GM12878 (cell line): ENCODE results near the gene IRF9. TPM values are rescaled to one million over a fixed set of nuclear protein-coding genes. Genes with fewer than 3 reads are reported as not detected.

Experiments used
- ESRRA ChIP-seq: IDR thresholded peaks from 2 replicates; pipeline ENCODE4 v1.6.1; 2012; ENCODE audit warnings: mild to moderate bottlenecking, low read length, improper control_type of control experiment
- MTA3 ChIP-seq: IDR thresholded peaks from 2 replicates; pipeline ENCODE4 v1.6.1; 2012; ENCODE audit warnings: low read length, inconsistent platforms, borderline replicate concordance
- RCOR1 ChIP-seq: conservative IDR thresholded peaks from 2 replicates; pipeline ENCODE4 v1.6.1; 2012; ENCODE audit warnings: low read depth, low read length, improper control_type of control experiment
- RFX5 ChIP-seq: IDR thresholded peaks from 2 replicates; pipeline ENCODE4 v1.6.1; 2011; ENCODE audit warnings: low read depth, low read length, improper control_type of control experiment
- YY1 ChIP-seq: IDR thresholded peaks from 2 replicates; pipeline ENCODE4 v1.6.1; 2011; ENCODE audit warnings: low read depth, mild to moderate bottlenecking, low read length
- polyA plus RNA-seq, 11 experiments: library from polyadenylated mRNA; depleted of rRNA in 4 of 11; unstranded in 6 of 11; stranded (reverse) in 5 of 11; fragments of >200 nt; fragmentation: Nextera tagmentation in 4 of 11; fragmentation: Illumina TruSeq in 1 of 11; extraction: Ambion mirVana in 4 of 11; extraction: Trizol in 1 of 11; gene quantifications; 1 replicate in 1 of 11; 2 replicates in 10 of 11; pipeline versions ENCODE4 v1.2.1 to v1.2.3, GENCODE V29; 2011 to 2016; ENCODE audit warnings: inconsistent platforms in 2 of 11, missing spikeins in 2 of 11, low read depth in 1 of 11
- total RNA-seq, 4 experiments: library from RNA; depleted of rRNA in 3 of 4; stranded (reverse); fragments of >200 nt in 3 of 4; fragmentation: Illumina TruSeq in 1 of 4; extraction: Trizol in 1 of 4; gene quantifications; 2 replicates each; pipeline versions ENCODE4 v1.2.1 to v1.2.3, GENCODE V29; 2013 to 2021
- TF ChIP-seq, protein P1 (sequence below): IDR thresholded peaks from 2 replicates; pipeline ENCODE4 v1.6.1; 2012; ENCODE audit warnings: low read length, inconsistent platforms
- TF ChIP-seq, protein P2 (sequence below): fragments of 450-650 bp; formaldehyde crosslinking; IDR thresholded peaks from 2 replicates; pipeline ENCODE4 v1.4.0; 2020; ENCODE audit warnings: mild to moderate bottlenecking, moderate library complexity

IRF9 gene
- total and polyA plus RNA-seq, 10 of the 15 experiments (the other 5 are each of a cell fraction or from before 2014, with no cell fraction given): 47.6 to 234 (median 148) TPM

DNA sequence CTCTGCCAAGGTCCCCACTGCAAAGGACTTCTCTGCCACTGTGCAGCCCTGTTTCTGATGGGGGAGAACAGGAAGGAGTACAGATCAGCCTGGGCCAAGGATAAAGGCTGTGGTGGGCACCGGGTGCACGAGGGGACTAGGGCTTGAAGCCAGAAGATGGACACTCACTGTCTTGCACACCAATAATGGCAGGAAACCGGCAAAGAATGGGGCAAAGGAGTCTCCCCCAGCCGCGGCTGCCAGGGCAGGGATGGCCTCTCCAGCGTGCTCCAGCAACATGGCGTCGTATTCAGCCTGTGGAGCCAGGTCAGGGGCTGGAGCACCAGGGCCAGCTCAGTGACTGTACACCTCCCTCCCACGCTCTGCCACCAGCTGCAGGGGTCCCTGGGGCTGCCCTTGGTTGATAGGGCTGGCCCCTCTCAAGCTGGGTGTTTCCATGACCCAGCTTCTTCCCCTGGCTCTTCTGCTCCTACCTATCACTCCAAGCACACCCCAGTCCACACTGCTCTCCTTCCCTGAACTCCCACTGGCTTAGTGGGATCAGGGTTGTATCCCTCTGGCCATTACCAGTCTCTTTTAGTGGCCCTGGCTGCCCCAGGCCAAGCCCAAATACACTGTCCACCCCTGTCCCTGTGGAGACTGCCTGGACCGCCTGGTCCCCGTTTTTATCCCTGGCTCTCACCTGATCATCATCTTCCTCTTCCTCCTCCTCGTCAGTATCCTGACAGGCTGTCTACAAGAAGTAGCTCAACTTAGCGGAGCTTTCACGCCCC lies 21.2 kb downstream of the IRF9 start (continued):
- TF ChIP-seq MTA3 (0 out of 2 replicates have a peak, but pooled peaks have one; percentile 2), ESRRA (no peak), RFX5 (no peak), RCOR1 (no peak), YY1 (0 out of 2 replicates have a peak, but pooled peaks have one; percentile 13)
- TF ChIP-seq, protein P1, sequence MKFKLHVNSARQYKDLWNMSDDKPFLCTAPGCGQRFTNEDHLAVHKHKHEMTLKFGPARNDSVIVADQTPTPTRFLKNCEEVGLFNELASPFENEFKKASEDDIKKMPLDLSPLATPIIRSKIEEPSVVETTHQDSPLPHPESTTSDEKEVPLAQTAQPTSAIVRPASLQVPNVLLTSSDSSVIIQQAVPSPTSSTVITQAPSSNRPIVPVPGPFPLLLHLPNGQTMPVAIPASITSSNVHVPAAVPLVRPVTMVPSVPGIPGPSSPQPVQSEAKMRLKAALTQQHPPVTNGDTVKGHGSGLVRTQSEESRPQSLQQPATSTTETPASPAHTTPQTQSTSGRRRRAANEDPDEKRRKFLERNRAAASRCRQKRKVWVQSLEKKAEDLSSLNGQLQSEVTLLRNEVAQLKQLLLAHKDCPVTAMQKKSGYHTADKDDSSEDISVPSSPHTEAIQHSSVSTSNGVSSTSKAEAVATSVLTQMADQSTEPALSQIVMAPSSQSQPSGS: no peak
- TF ChIP-seq, protein P2, sequence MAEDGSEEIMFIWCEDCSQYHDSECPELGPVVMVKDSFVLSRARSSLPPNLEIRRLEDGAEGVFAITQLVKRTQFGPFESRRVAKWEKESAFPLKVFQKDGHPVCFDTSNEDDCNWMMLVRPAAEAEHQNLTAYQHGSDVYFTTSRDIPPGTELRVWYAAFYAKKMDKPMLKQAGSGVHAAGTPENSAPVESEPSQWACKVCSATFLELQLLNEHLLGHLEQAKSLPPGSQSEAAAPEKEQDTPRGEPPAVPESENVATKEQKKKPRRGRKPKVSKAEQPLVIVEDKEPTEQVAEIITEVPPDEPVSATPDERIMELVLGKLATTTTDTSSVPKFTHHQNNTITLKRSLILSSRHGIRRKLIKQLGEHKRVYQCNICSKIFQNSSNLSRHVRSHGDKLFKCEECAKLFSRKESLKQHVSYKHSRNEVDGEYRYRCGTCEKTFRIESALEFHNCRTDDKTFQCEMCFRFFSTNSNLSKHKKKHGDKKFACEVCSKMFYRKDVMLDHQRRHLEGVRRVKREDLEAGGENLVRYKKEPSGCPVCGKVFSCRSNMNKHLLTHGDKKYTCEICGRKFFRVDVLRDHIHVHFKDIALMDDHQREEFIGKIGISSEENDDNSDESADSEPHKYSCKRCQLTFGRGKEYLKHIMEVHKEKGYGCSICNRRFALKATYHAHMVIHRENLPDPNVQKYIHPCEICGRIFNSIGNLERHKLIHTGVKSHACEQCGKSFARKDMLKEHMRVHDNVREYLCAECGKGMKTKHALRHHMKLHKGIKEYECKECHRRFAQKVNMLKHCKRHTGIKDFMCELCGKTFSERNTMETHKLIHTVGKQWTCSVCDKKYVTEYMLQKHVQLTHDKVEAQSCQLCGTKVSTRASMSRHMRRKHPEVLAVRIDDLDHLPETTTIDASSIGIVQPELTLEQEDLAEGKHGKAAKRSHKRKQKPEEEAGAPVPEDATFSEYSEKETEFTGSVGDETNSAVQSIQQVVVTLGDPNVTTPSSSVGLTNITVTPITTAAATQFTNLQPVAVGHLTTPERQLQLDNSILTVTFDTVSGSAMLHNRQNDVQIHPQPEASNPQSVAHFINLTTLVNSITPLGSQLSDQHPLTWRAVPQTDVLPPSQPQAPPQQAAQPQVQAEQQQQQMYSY: no peak
